NCI-H69 (cell line): ENCODE data around the gene ISG15.
"Not testable (repeated sequence)": the region's sequence is repeated elsewhere in the genome, so short reads cannot be mapped to it uniquely, and the experiment has no call there.

Source experiments
- DNase-seq: peaks from one replicate; lab custom pipeline; 2025; lab: John Stamatoyannopoulos, UW

The ISG15 gene

GRCh38 chr1:1046767-1047166, 33.5 kb downstream of the ISG15 start:
- no peak for DNase-seq

- DNase-seq, result no peak
Measured at GRCh38 chr1:1047407-1047806, 34.1 kb downstream of the ISG15 start.

- DNase-seq, result no peak
Measured at GRCh38 chr1:1047963-1048362, 34.7 kb downstream of the ISG15 start.

- DNase-seq, result peak; percentile 18
Measured at GRCh38 chr1:1048765-1049164, 35.5 kb downstream of the ISG15 start.

GRCh38 chr1:1049318-1050165, 36.2 kb downstream of the ISG15 start:
- DNase-seq, result no peak

GRCh38 chr1:1050577-1051052, 37.3 kb downstream of the ISG15 start:
- peak; percentile 23 for DNase-seq

GRCh38 chr1:1051127-1051810, 38.0 kb downstream of the ISG15 start:
- DNase-seq, result peak; percentile 23

- DNase-seq, result no peak
Measured at GRCh38 chr1:1052003-1052840, 38.9 kb downstream of the ISG15 start.

- no peak for DNase-seq
Measured at GRCh38 chr1:1053022-1053421, 39.7 kb downstream of the ISG15 start.

- no peak for DNase-seq
Measured at GRCh38 chr1:1053682-1054081, 40.4 kb downstream of the ISG15 start.

- DNase-seq, result no peak
Measured at GRCh38 chr1:1054099-1054700, 40.9 kb downstream of the ISG15 start.

- no peak for DNase-seq
Measured at GRCh38 chr1:1054971-1055370, 41.7 kb downstream of the ISG15 start.

- DNase-seq, result no peak
Measured at GRCh38 chr1:1055841-1056736, 42.8 kb downstream of the ISG15 start.

- not testable (repeated sequence) for DNase-seq
Measured at GRCh38 chr1:1057769-1058087, 44.4 kb downstream of the ISG15 start.

- DNase-seq, result no peak
Measured at GRCh38 chr1:1058088-1058905, 45.0 kb downstream of the ISG15 start.

GRCh38 chr1:1058921-1059493, 45.7 kb downstream of the ISG15 start:
- DNase-seq, result peak; percentile 64

- DNase-seq, result peak; percentile 87
Measured at GRCh38 chr1:1059494-1060280, 46.4 kb downstream of the ISG15 start.

GRCh38 chr1:1060281-1061000, 47.1 kb downstream of the ISG15 start:
- DNase-seq, result no peak
